GM06990 (cell line): ENCODE results near the gene TMEM151B.

Source experiments
- DNase-seq: peaks from one replicate; pipeline ENCODE4 v3.0.0-alpha.2; 2011; ENCODE audit not compliant: insufficient read length; ENCODE audit errors: extremely low read depth
- H3K27me3 ChIP-seq: replicated peaks from 2 replicates; pipeline ENCODE4 v1.6.0; 2011; ENCODE audit warnings: low read length; ENCODE audit not compliant: control insufficient read depth, insufficient read depth
- H3K36me3 ChIP-seq: 2 replicates; pipeline ENCODE4 v1.5.1; 2011; ENCODE audit warnings: low read length; ENCODE audit not compliant: control insufficient read depth, insufficient read depth
- H3K4me3 ChIP-seq: replicated peaks from 2 replicates; pipeline ENCODE4 v1.5.1; 2011; ENCODE audit warnings: low read depth, mild to moderate bottlenecking, control low read depth, low read length
- TF ChIP-seq, protein P1 (sequence below): IDR thresholded peaks from 2 replicates; pipeline ENCODE4 v1.5.1; 2011; ENCODE audit warnings: low read length, control low read depth, mild to moderate bottlenecking, inconsistent platforms; ENCODE audit not compliant: insufficient read depth, poor library complexity, severe bottlenecking

The TMEM151B gene

DNA sequence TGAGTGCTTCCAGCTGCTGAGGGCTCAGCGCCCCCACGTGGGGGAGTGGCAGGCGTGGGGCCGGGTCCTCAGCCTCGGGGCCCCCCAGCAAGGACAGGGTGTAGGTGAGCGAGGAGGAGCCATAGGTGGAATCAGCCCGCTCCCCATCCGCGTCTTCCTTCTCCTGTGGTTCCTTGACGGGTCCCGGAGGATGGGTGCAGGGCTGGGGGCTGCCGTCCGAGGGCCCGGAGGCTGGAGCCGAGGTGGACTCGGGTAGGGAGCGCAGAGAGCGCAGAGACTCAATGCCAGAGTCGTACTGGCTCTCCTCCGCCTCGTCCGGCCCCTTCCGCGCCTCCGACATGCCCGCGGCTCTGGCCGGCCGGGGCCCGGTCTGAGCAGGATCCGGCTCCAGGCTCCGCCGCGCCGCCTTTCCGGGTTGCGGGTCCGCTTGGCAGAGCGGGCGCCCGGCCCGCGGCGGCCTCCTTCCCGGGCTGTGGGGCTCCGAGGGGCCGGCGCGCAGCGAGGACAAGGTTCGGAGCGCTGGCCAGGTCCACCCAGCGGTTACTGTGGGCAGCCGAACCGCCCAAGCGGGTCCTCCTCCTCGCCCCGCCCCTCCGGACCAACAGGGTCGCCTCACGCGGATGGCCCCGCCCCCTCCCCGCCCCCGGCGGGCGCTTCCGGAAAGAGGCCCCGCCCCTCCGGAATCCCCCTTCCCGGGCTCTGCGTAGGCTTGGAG is 5.1 kb upstream of the TMEM151B start, which contains the start of gene NFKBIE:
Gene NFKBIE, minus strand, starts transcription at position 545 of the 715 bp plus-strand sequence. Its CDS starts 205 bp downstream, at position 340.
- H3K4me3 ChIP-seq, result peak within 1 kb of the TSS; percentile 96
- DNase-seq, result peak; percentile 91
- peaks cover 14% of the 10 kb centered on the region for H3K36me3 ChIP-seq
- TF ChIP-seq, protein P1, sequence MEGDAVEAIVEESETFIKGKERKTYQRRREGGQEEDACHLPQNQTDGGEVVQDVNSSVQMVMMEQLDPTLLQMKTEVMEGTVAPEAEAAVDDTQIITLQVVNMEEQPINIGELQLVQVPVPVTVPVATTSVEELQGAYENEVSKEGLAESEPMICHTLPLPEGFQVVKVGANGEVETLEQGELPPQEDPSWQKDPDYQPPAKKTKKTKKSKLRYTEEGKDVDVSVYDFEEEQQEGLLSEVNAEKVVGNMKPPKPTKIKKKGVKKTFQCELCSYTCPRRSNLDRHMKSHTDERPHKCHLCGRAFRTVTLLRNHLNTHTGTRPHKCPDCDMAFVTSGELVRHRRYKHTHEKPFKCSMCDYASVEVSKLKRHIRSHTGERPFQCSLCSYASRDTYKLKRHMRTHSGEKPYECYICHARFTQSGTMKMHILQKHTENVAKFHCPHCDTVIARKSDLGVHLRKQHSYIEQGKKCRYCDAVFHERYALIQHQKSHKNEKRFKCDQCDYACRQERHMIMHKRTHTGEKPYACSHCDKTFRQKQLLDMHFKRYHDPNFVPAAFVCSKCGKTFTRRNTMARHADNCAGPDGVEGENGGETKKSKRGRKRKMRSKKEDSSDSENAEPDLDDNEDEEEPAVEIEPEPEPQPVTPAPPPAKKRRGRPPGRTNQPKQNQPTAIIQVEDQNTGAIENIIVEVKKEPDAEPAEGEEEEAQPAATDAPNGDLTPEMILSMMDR, result peak; percentile 62
- no peaks in the 10 kb centered on the region for H3K27me3 ChIP-seq

DNA sequence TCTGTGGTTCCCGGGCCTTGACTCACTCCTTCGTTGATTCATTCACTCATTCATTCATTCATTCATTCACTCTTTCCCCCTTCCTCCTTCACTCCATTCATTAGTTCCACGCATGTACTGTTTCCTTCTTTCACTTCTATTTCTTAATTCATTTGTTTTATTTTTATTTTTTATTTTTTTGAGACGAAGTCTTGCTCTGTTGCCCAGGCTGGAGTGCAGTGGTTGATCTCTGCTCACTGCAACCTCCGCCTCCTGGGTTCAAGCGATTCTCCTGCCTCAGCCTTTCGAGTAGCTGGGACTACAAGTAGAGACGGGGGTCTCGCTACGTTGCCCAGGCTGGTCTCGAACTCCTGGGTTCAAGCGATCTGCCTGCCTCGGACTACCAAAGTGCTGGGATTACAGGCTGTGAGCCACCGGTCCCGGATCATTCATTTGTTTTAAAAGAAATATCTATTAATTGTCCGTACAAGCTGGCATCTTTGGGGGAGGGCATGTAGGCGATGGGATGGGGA is 4.5 kb upstream of the TMEM151B start:
- TF ChIP-seq, protein P1, result no peak
- Histone ChIP-seq H3K36me3 (peaks cover 11% of the 10 kb centered on the region), H3K27me3 (no peaks in the 10 kb centered on the region), H3K4me3 (peak overlapping the region; percentile 42)
- no peak for DNase-seq

DNA sequence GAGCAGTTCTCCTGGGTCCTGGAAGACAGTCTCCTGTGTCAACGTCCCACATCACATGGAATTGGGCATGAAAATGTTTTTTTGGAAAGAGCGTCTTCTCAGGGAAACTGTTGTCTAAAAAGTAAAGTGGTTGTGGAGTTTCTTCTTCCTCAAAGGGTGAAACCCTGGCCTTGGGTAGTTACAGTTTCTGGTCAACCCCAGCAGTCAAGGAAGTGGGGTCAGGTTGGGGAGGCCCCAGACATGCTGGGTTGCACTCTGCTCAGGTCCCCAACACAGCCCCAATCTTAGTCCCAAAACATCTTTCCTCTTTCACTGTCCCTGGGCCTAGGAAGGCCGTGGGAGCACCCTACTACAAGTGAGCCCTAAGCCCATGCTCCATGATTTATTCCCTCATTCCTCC is 3.9 kb upstream of the TMEM151B start:
- TF ChIP-seq, protein P1, result no peak
- no peak for DNase-seq
- Histone ChIP-seq H3K36me3 (peaks cover 11% of the 10 kb centered on the region), H3K4me3 (peak overlapping the region; percentile 38; the same call in 1 of the 2 replicates), H3K27me3 (0 out of 2 replicates have a peak, but pooled peaks cover under 1% of the 10 kb centered on the region)

DNA sequence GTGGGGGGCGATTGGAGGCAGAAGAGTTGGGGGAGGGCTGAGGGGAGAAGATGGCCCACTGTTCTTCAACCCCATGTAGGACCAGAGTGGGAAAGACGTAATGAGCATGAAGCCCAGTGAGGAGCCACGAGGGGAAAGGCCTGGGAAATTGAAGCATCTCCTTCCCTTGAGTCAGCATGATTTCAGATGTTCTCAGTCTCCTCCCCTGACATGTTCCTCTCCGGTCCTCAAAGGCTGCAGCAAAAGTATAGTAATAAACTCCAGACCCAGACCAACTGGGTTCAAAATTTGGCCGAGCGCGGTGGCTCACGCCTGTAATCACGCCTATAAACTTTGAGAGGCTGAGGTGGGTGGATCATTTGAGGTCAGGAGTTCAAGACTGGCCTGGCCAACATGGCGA is 3.0 kb upstream of the TMEM151B start:
- TF ChIP-seq, protein P1, result no peak
- Histone ChIP-seq H3K4me3 (no peak overlapping the region), H3K36me3 (peaks cover 5% of the 10 kb centered on the region), H3K27me3 (peaks cover 3% of the 10 kb centered on the region; the same call in 1 of the 2 replicates)
- no peak for DNase-seq

DNA sequence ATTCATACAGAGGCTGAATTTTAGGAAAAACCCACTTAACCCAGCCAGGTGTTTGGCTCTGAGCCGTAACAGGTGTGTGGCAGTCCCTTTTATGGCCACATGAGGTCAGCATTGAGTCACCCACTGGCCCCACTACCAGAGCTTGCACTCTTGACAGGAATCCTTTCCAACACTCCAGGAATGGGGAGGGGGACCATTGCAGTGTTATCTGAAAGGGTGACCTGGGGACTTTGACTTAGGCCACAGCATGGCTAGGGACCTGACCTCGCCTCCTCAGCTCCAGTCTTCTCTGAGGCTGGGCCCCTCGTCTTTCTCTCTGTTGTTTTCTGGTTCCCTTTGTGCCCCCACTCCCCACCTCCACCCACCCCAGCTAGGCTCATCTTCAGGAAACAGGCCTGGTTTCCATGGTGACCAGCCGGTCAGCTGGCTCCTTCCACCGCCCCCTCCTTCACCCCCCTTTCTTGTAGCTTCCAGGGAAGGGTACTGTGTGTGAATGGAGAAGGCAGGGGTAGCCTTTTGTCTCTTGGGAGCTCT is 2.1 kb upstream of the TMEM151B start:
- Histone ChIP-seq H3K4me3 (no peak overlapping the region), H3K27me3 (peaks cover 5% of the 10 kb centered on the region; the same call in 1 of the 2 replicates), H3K36me3 (no peaks in the 10 kb centered on the region)
- no peak for DNase-seq
- TF ChIP-seq, protein P1, result peak; percentile 96
